ENCODE results near the gene NIM1K. TPM values are rescaled to one million over a fixed set of nuclear protein-coding genes. Genes with fewer than 3 reads are reported as not detected.
"Not testable (repeated sequence)": the region's sequence is repeated elsewhere in the genome, so short reads cannot be mapped to it uniquely, and the experiment has no call there.

NIM1K gene
- total RNA-seq, 1 experiment from 2014 or later, result 0.26 TPM

GRCh38 chr5:43193894-43194265 lies 1.9 kb downstream of the NIM1K start:
- intact Hi-C loops (cut with micrococcal nuclease; ENCODE audit: unreplicated experiment), result no loop called here

GRCh38 chr5:43195670-43196265 lies 3.7 kb downstream of the NIM1K start:
- no peaks in the 10 kb centered on the region for H3K36me3 ChIP-seq (ENCODE audit: low read depth)
- no peaks in the 10 kb centered on the region for H3K79me2 ChIP-seq (ENCODE audit: low read depth)
- H3F3A ChIP-seq (ENCODE audit: insufficient read depth, low read depth), result peaks cover 20% of the 10 kb centered on the region
- no peak overlapping the region for H3K27ac ChIP-seq
- DNase-seq, result no peak
- H3K9me2 ChIP-seq (ENCODE audit: insufficient read depth), result no peaks in the 10 kb centered on the region
- no peak for TF ChIP-seq CTCF (conservative IDR thresholded peaks at IDR 0.05)
- TF ChIP-seq EZH2 (IDR thresholded peaks at IDR 0.05; ENCODE audit: low read depth), result no peak
- no peaks in the 10 kb centered on the region for H4K20me1 ChIP-seq (ENCODE audit: insufficient read depth)
- ChIA-PET POLR2A (ENCODE audit: unreplicated experiment) (interaction anchor here (0.5 kb wide), 1 partner anchor 29 kb away, joined by 6 read pairs; no protein-coding TSS in a partner anchor), CTCF (no interaction called here)
- H3K4me1 ChIP-seq (replicated peaks; ENCODE audit: insufficient read depth), result peaks cover 18% of the 10 kb centered on the region
- H3K4me3 ChIP-seq, result no peak overlapping the region
- no peak overlapping the region for H3K4me2 ChIP-seq
- H3K9me3 ChIP-seq (ENCODE audit: insufficient read depth, low read depth), result no peaks in the 10 kb centered on the region
- intact Hi-C loops (cut with micrococcal nuclease; ENCODE audit: unreplicated experiment), result no loop called here
- no TSS peak for BruUV-seq (replicated peaks)
- no peak overlapping the region for H2AFZ ChIP-seq
- H3K27me3 ChIP-seq (ENCODE audit: insufficient read depth, low read depth), result 0 out of 2 replicates have a peak, but pooled peaks cover 4% of the 10 kb centered on the region

More at GRCh38 chr5:43193894-43194265, 1.9 kb downstream of the NIM1K start:
- Histone ChIP-seq H3F3A (ENCODE audit: insufficient read depth, low read depth) (peaks cover 22% of the 10 kb centered on the region), H3K9me2 (ENCODE audit: insufficient read depth) (no peaks in the 10 kb centered on the region), H3K27me3 (ENCODE audit: insufficient read depth, low read depth) (0 out of 2 replicates have a peak, but pooled peaks cover 4% of the 10 kb centered on the region), H4K20me1 (ENCODE audit: insufficient read depth) (no peaks in the 10 kb centered on the region), H3K9me3 (ENCODE audit: insufficient read depth, low read depth) (no peaks in the 10 kb centered on the region), H3K4me1 (replicated peaks; ENCODE audit: insufficient read depth) (peaks cover 18% of the 10 kb centered on the region), H3K4me2 (peak overlapping the region; percentile 75), H3K79me2 (ENCODE audit: low read depth) (no peaks in the 10 kb centered on the region), H2AFZ (no peak overlapping the region), H3K4me3 (peak overlapping the region; percentile 48), H3K27ac (peak overlapping the region; percentile 31; the same call in 1 of the 2 replicates), H3K36me3 (ENCODE audit: low read depth) (no peaks in the 10 kb centered on the region)
- no peak for DNase-seq
- POLR2A ChIA-PET (ENCODE audit: unreplicated experiment), result interaction anchor here (0.6 kb wide), 1 partner anchor 287 kb away, joined by 7 read pairs; no protein-coding TSS in a partner anchor
- TF ChIP-seq EZH2 (IDR thresholded peaks at IDR 0.05; ENCODE audit: low read depth) (no peak), CTCF (conservative IDR thresholded peaks at IDR 0.05) (no peak)
- CTCF ChIA-PET, result interaction anchor here (0.6 kb wide), 1 partner anchor 431 kb away, joined by 3 read pairs; no protein-coding TSS in a partner anchor
- no TSS peak for BruUV-seq (replicated peaks)

- H3K4me1 ChIP-seq (replicated peaks; ENCODE audit: insufficient read depth), result peaks cover 15% of the 10 kb centered on the region
- H2AFZ ChIP-seq, result no peak overlapping the region
- POLR2A ChIA-PET (ENCODE audit: unreplicated experiment), result no interaction called here
- no peaks in the 10 kb centered on the region for H3K9me2 ChIP-seq (ENCODE audit: insufficient read depth)
- no TSS peak for BruUV-seq (replicated peaks)
- H3K4me2 ChIP-seq, result no peak overlapping the region
- CTCF ChIA-PET, result no interaction called here
- intact Hi-C loops (cut with micrococcal nuclease; ENCODE audit: unreplicated experiment), result no loop called here
- H3F3A ChIP-seq (ENCODE audit: insufficient read depth, low read depth), result peaks cover 12% of the 10 kb centered on the region
- 0 out of 2 replicates have a peak, but pooled peaks cover 1% of the 10 kb centered on the region for H3K27me3 ChIP-seq (ENCODE audit: insufficient read depth, low read depth)
- no peaks in the 10 kb centered on the region for H3K9me3 ChIP-seq (ENCODE audit: insufficient read depth, low read depth)
- no peak overlapping the region for H3K4me3 ChIP-seq
- no peak overlapping the region for H3K27ac ChIP-seq
- H4K20me1 ChIP-seq (ENCODE audit: insufficient read depth), result no peaks in the 10 kb centered on the region
- no peaks in the 10 kb centered on the region for H3K36me3 ChIP-seq (ENCODE audit: low read depth)
- no peak for TF ChIP-seq CTCF (conservative IDR thresholded peaks at IDR 0.05)
- H3K79me2 ChIP-seq (ENCODE audit: low read depth), result no peaks in the 10 kb centered on the region
- no peak for DNase-seq
Measured at GRCh38 chr5:43197535-43197934, 5.5 kb downstream of the NIM1K start.

- H3K79me2 ChIP-seq (ENCODE audit: low read depth); H3K27me3 ChIP-seq (ENCODE audit: insufficient read depth, low read depth); POLR2A ChIA-PET (ENCODE audit: unreplicated experiment); CTCF ChIA-PET; H4K20me1 ChIP-seq (ENCODE audit: insufficient read depth); H3K9me2 ChIP-seq (ENCODE audit: insufficient read depth); intact Hi-C loops (cut with micrococcal nuclease; ENCODE audit: unreplicated experiment); H3F3A ChIP-seq (ENCODE audit: insufficient read depth, low read depth); H3K9me3 ChIP-seq (ENCODE audit: insufficient read depth, low read depth); H3K27ac ChIP-seq; H3K4me2 ChIP-seq; H2AFZ ChIP-seq; H3K4me3 ChIP-seq; BruUV-seq (replicated peaks); H3K4me1 ChIP-seq (replicated peaks; ENCODE audit: insufficient read depth); H3K36me3 ChIP-seq (ENCODE audit: low read depth): not testable (repeated sequence)
- DNase-seq, result peak in 1 of 2 experiments; percentile 28
Measured at GRCh38 chr5:43201442-43201841, 9.4 kb downstream of the NIM1K start.
